H4 (cell line): ENCODE results near the gene ING1. TPM values are rescaled to one million over a fixed set of nuclear protein-coding genes. Genes with fewer than 3 reads are reported as not detected.

Experiments used
- DNase-seq: peaks from one replicate; pipeline ENCODE4 v3.0.0-alpha.2; 2015; ENCODE audit warnings: low spot score
- total RNA-seq: library from RNA; depleted of rRNA; stranded (reverse); fragments of >200 nt; shearing (Covaris generic); gene quantifications from 2 replicates; pipeline ENCODE4 v1.2.3, GENCODE V29; 2014; rRNA removed

ING1 gene
- total RNA-seq, 1 experiment from 2014 or later = 8.4 TPM

GRCh38 chr13:110771194-110771593 is 57.7 kb downstream of the ING1 start:
- no peak for DNase-seq

GRCh38 chr13:110772091-110772984 is 58.8 kb downstream of the ING1 start:
- no peak for DNase-seq

Other genes starting within 250 kb of the ING1 start
- 12.3 and 14.6 TPM in 2 replicates for gene RAB20, start 152.0 kb upstream of the ING1 start, total RNA-seq
- 10.0 and 10.1 TPM in 2 replicates for gene NAXD, start 98.2 kb upstream of the ING1 start, total RNA-seq
- gene CARS2, start 7.6 kb upstream of the ING1 start, total RNA-seq = 24.0 and 28.4 TPM in 2 replicates
- 40.9 and 45.6 TPM in 2 replicates for gene ANKRD10, start 201.4 kb downstream of the ING1 start, total RNA-seq